Kidney epithelial cell (primary cell): ENCODE measurements around the gene DMXL2. TPM values are rescaled to one million over a fixed set of nuclear protein-coding genes. Genes with fewer than 3 reads are reported as not detected.
A peak's percentile ranks its signal among the peaks of the same experiment; 100 is the strongest.

ENCODE experiments used
- DNase-seq: peaks from one replicate; pipeline ENCODE4 v3.0.0-alpha.2; 2010; ENCODE audit warnings: low read depth
- H3K27me3 ChIP-seq: 2 replicates; pipeline ENCODE4 v1.6.0; 2011; ENCODE audit warnings: low read length; ENCODE audit not compliant: control insufficient read depth, insufficient read depth
- H3K36me3 ChIP-seq: 2 replicates; pipeline ENCODE4 v1.5.1; 2011; ENCODE audit warnings: low read length; ENCODE audit not compliant: control insufficient read depth, insufficient read depth
- H3K4me3 ChIP-seq: 2 replicates; pipeline ENCODE4 v1.5.1; 2011; ENCODE audit warnings: low read depth, mild to moderate bottlenecking, control low read depth, low read length
- CTCF ChIP-seq: IDR thresholded peaks from 2 replicates; pipeline ENCODE4 v1.5.1; 2011; ENCODE audit warnings: mild to moderate bottlenecking, moderate library complexity, low read length, control low read depth, inconsistent platforms; ENCODE audit not compliant: insufficient read depth, poor library complexity, severe bottlenecking
- total RNA-seq: library from RNA; depleted of rRNA; stranded (reverse); fragments of >200 nt; gene quantifications from 2 replicates; pipeline ENCODE4 v1.2.3, GENCODE V29; 2015

DMXL2 gene
- total RNA-seq, 1 donor from 2014 or later: 31.7 TPM

DNA sequence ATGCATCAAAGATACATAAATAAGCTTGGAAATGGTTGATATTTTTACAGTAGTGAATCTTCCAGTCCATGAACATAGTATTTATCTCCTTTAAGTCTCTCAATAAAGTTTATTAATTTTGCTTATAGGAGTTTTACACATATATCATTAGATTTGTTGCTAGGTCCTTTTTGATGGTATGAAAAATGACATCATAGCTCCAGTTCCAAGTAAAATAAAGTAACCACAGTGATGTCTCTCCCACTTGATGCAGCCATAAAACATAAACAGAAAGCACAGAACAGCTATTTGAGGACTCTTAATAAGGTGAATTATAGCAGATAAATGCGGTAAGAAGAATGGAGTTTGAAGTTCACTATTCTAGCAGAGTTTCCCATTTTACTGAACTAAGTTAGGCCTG is 20.8 kb downstream of the DMXL2 start:
- no peak for TF ChIP-seq CTCF

GRCh38 chr15:51600114-51600513 is 22.5 kb downstream of the DMXL2 start:
- peak; percentile 56 for DNase-seq
- Histone ChIP-seq H3K4me3 (no peak overlapping the region), H3K36me3 (no peaks in the 10 kb centered on the region), H3K27me3 (no peaks in the 10 kb centered on the region)
- TF ChIP-seq CTCF: no peak

More for the DNA sequence above, 20.8 kb downstream of the DMXL2 start:
- no peak for DNase-seq
- Histone ChIP-seq H3K36me3 (no peaks in the 10 kb centered on the region), H3K27me3 (no peaks in the 10 kb centered on the region), H3K4me3 (no peak overlapping the region)

DNA sequence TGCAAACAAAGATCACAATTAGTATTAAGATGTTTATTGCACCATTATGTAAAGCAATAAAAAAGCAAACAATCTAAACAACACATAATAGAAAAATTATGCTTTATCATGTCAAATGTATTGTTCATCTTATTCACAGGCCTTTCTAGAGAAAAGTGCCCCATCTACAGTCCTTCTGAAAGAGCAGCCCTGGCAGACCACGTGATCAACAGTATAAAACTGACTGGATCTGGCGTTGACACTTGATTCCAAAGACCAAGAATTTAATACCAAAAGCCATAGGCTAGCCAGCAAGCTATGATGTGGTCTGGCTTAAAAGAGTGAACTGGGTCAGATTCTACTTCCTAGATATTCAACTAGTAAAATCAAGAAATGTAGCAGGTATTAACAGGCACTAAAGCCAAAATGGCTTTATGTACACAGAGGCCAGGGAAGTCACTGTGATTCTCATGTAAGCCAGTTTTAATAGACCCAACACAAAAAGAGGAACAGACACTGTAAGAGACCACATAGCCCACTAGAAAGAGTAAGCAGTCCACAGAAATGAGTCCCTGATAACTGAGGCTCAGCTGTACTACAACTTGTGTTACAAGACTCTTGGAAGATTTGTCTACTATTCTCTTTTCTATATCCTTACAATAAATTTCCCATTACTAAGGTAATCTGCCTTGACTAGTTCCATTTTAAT is 32.5 kb downstream of the DMXL2 start:
- Histone ChIP-seq H3K27me3 (no peaks in the 10 kb centered on the region), H3K4me3 (no peak overlapping the region), H3K36me3 (no peaks in the 10 kb centered on the region)
- no peak for DNase-seq
- TF ChIP-seq CTCF: no peak

DNA sequence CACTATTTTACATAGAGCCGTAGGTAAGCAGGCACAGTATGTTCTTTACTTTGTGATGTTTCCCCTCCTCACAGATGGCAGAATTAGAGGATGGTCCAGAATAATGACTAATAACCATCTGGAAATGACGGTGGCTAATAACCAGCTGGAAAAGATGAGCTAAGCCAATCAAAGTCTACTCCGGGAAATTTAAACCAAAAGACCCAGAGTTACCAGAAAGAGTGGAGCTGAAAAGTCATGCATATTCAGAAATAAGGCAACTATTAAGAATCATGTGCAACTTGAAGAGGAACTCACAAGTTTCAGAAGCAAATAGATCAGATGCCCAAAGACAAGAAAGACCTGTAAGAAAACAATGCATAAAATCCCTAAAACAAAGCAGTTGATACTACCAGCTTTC is 33.6 kb downstream of the DMXL2 start:
- H3K27me3 ChIP-seq: no peaks in the 10 kb centered on the region
- DNase-seq: no peak
- TF ChIP-seq CTCF: no peak

GRCh38 chr15:51585986-51586385 is 36.6 kb downstream of the DMXL2 start:
- no peak for TF ChIP-seq CTCF
- no peaks in the 10 kb centered on the region for H3K27me3 ChIP-seq
- no peak for DNase-seq
- H3K36me3 ChIP-seq: no peaks in the 10 kb centered on the region
- no peak overlapping the region for H3K4me3 ChIP-seq

More for the DNA sequence above, 33.6 kb downstream of the DMXL2 start:
- Histone ChIP-seq H3K36me3 (no peaks in the 10 kb centered on the region), H3K4me3 (no peak overlapping the region)

GRCh38 chr15:51580982-51581381 is 41.6 kb downstream of the DMXL2 start:
- no peaks in the 10 kb centered on the region for H3K27me3 ChIP-seq
- no peak for DNase-seq
- H3K36me3 ChIP-seq: no peaks in the 10 kb centered on the region
- no peak for TF ChIP-seq CTCF
- no peak overlapping the region for H3K4me3 ChIP-seq
